Measurements from ENCODE around the gene KCNK2. TPM values are rescaled to one million over a fixed set of nuclear protein-coding genes. Genes with fewer than 3 reads are reported as not detected.

Gene KCNK2
- total RNA-seq, 6 experiments from 2014 or later: 50.1 to 93.1 (median 85.0) TPM

GRCh38 chr1:215285013-215285800 is 202.7 kb downstream of the KCNK2 start:
- TF ChIP-seq CTCF (IDR thresholded peaks at IDR 0.05): no peak
- Mint-ChIP-seq H3K36me3 (ENCODE audit: low read depth) (no peaks in the 10 kb centered on the region), H3K4me1 (ENCODE audit: low read depth) (peaks cover 50% of the 10 kb centered on the region), H3K4me3 (no peak overlapping the region), H3K27ac (no peak overlapping the region), H3K9me3 (no peaks in the 10 kb centered on the region), H3K27me3 (ENCODE audit: insufficient read depth) (no peaks in the 10 kb centered on the region)
- no peak for DNase-seq

All from HFFc6 (cell line).